K562 (cell line): ENCODE data around the gene GALNS. TPM values are rescaled to one million over a fixed set of nuclear protein-coding genes. Genes with fewer than 3 reads are reported as not detected.

Source experiments
- ATF1 ChIP-seq, 2 experiments: fragments of 450-650 bp in 1 of 2; IDR thresholded peaks; 2 replicates each; pipeline ENCODE4 v1.6.1; 2016; ENCODE audit warnings: missing compliant biosample characterization in 1 of 2, missing genetic modification characterization in 1 of 2
- C11orf30 ChIP-seq: fragments of 450-650 bp; IDR thresholded peaks from 2 replicates; pipeline ENCODE4 v1.6.1; 2016; ENCODE audit warnings: low read depth, mild to moderate bottlenecking
- EZH2 ChIP-seq: IDR thresholded peaks from 2 replicates; pipeline ENCODE4 v1.6.1; 2012; ENCODE audit warnings: low read depth, mild to moderate bottlenecking, inconsistent platforms, low read length, borderline replicate concordance
- FIP1L1 ChIP-seq: fragments of 200-400 bp; formaldehyde crosslinking; IDR thresholded peaks from 2 replicates; pipeline ENCODE4 v1.6.1; 2018; ENCODE audit warnings: mild to moderate bottlenecking, low read depth, low read length; ENCODE audit not compliant: poor library complexity, severe bottlenecking
- FOXA1 ChIP-seq: fragments of 450-650 bp; IDR thresholded peaks from 2 replicates; pipeline ENCODE4 v1.6.1; 2016; ENCODE audit warnings: mild to moderate bottlenecking, borderline replicate concordance
- FOXP1 ChIP-seq: sonication (generic); formaldehyde crosslinking; IDR thresholded peaks from 2 replicates; pipeline ENCODE4 v1.8.0; 2022; ENCODE audit warnings: mild to moderate bottlenecking, missing genetic modification reagents
- HMGXB4 ChIP-seq: sonication (generic); formaldehyde crosslinking; IDR thresholded peaks from 2 replicates; pipeline ENCODE4 v1.8.1; 2023; ENCODE audit warnings: mild to moderate bottlenecking, missing genetic modification reagents
- KAT7 ChIP-seq: sonication (generic); formaldehyde crosslinking; IDR thresholded peaks from 2 replicates; pipeline ENCODE4 v1.8.0; 2022; ENCODE audit warnings: missing genetic modification reagents, mild to moderate bottlenecking, borderline replicate concordance
- MLLT1 ChIP-seq, 2 experiments: fragments of 450-650 bp; IDR thresholded peaks; 2 replicates each; pipeline ENCODE4 v1.6.1; 2016
- MTA1 ChIP-seq: fragments of 450-650 bp; IDR thresholded peaks from 2 replicates; pipeline ENCODE4 v1.6.1; 2017; ENCODE audit warnings: borderline replicate concordance
- POLR2B ChIP-seq: fragments of 450-650 bp; IDR thresholded peaks from 2 replicates; pipeline ENCODE4 v1.6.1; 2018; ENCODE audit warnings: low read depth; ENCODE audit not compliant: partially characterized antibody
- RUNX1 ChIP-seq: sonication (generic); IDR thresholded peaks from 2 replicates; pipeline ENCODE4 v1.6.1; 2016; ENCODE audit warnings: antibody characterized with exemption, low read depth
- SAFB2 ChIP-seq: fragments of 200-400 bp; formaldehyde crosslinking; IDR thresholded peaks from 2 replicates; pipeline ENCODE4 v1.6.1; 2018; ENCODE audit warnings: borderline replicate concordance, low read length, low read depth, moderate library complexity; ENCODE audit not compliant: severe bottlenecking
- SMAD2 ChIP-seq: fragments of 150-350 bp; IDR thresholded peaks from 2 replicates; pipeline ENCODE4 v1.6.1; 2014; ENCODE audit warnings: low read depth, mild to moderate bottlenecking, low read length
- SREBF1 ChIP-seq: fragments of 150-350 bp; IDR thresholded peaks from 2 replicates; pipeline ENCODE4 v1.6.1; 2014; ENCODE audit warnings: antibody characterized with exemption, low read depth, low read length, borderline replicate concordance
- TCF15 ChIP-seq: fragments of 250-450 bp; sonication (Bioruptor Pico); IDR thresholded peaks from 2 replicates; pipeline ENCODE4 v1.8.0; 2022; ENCODE audit warnings: moderate library complexity, mild to moderate bottlenecking, inconsistent platforms
- TRIM25 ChIP-seq: fragments of 450-650 bp; IDR thresholded peaks from 2 replicates; pipeline ENCODE4 v1.7.0; 2016; ENCODE audit warnings: borderline replicate concordance
- ZBTB26 ChIP-seq: fragments of 450-650 bp; formaldehyde crosslinking; IDR thresholded peaks from 2 replicates; pipeline ENCODE4 v1.4.0; 2022; ENCODE audit warnings: missing genetic modification characterization
- ZNF23 ChIP-seq: fragments of 250-450 bp; sonication (Bioruptor Pico); IDR thresholded peaks from 2 replicates; pipeline ENCODE4 v1.4.0; 2020; ENCODE audit warnings: mild to moderate bottlenecking
- ZNF766 ChIP-seq: fragments of 200-800 bp; sonication (Bioruptor generic); conservative IDR thresholded peaks from 2 replicates; pipeline ENCODE4 v1.6.1; 2016; ENCODE audit warnings: missing genetic modification characterization, missing compliant biosample characterization
- ZSCAN32 ChIP-seq: fragments of 450-650 bp; formaldehyde crosslinking; IDR thresholded peaks from 2 replicates; pipeline ENCODE4 v1.4.0; 2020; ENCODE audit warnings: mild to moderate bottlenecking, moderate library complexity
- polyA plus RNA-seq, 8 experiments: library from polyadenylated mRNA; depleted of rRNA in 4 of 8; stranded (reverse) in 5 of 8; unstranded in 3 of 8; fragments of >200 nt; fragmentation: Nextera tagmentation in 2 of 8; fragmentation: Illumina TruSeq in 1 of 8; extraction: Ambion mirVana in 2 of 8; extraction: Trizol in 1 of 8; gene quantifications; 2 replicates each; pipeline versions ENCODE4 v1.2.1 to v1.2.3, GENCODE V29; 2011 to 2014; ENCODE audit warnings: inconsistent platforms in 1 of 8, missing spikeins in 1 of 8
- total RNA-seq, 7 experiments: library from RNA; depleted of rRNA in 6 of 7; stranded (reverse); fragments of >200 nt in 6 of 7; fragmentation: Illumina TruSeq in 2 of 7; extraction: Trizol in 2 of 7; gene quantifications; 2 replicates each; pipeline versions ENCODE4 v1.2.1 to v1.2.3, GENCODE V29; 2011 to 2021; ENCODE audit warnings: low replicate concordance in 1 of 7

The GALNS gene
- total and polyA plus RNA-seq, 9 of the 15 experiments (the other 6 are each of a cell fraction or from before 2014, with no cell fraction given) = 0.38 to 13.2 (median 4.3) TPM

GRCh38 chr16:88856828-88857727 is at the start of gene GALNS, which contains the start of gene TRAPPC2L (continued):
- no peak for TF ChIP-seq TCF15 (CRISPR knock-in tag)
- no peak for TF ChIP-seq FOXA1
- 0 out of 2 replicates have a peak, but pooled peaks have one; percentile 53 for TF ChIP-seq HMGXB4
- no peak for TF ChIP-seq EZH2
- no peak for TF ChIP-seq RUNX1
- TF ChIP-seq KAT7 (CRISPR knock-in tag) = no peak
- peak; percentile 5 for TF ChIP-seq FIP1L1
- no peak for TF ChIP-seq FOXP1 (CRISPR knock-in tag)
- TF ChIP-seq SMAD2 = no peak
- no peak for TF ChIP-seq ZSCAN32 (CRISPR knock-in tag)
- TF ChIP-seq MLLT1 (IDR thresholded peaks at IDR 0.05) = no peak
- no peak for TF ChIP-seq ZNF23
- no peak for TF ChIP-seq SREBF1
- no peak for TF ChIP-seq TRIM25
- TF ChIP-seq ZBTB26 (CRISPR knock-in tag) = no peak
- no peak for TF ChIP-seq SAFB2
- TF ChIP-seq ATF1 (CRISPR knock-in tag; IDR thresholded peaks at IDR 0.05) = no peak
- peak; percentile 74 for TF ChIP-seq ATF1 (tag; IDR thresholded peaks at IDR 0.05)
- peak; percentile 22 for TF ChIP-seq POLR2B
- TF ChIP-seq C11orf30 = peak; percentile 99
- no peak for TF ChIP-seq ZNF766
- TF ChIP-seq MTA1 = no peak
